H1 (cell line): ENCODE measurements around the gene ACADM. TPM values are rescaled to one million over a fixed set of nuclear protein-coding genes. Genes with fewer than 3 reads are reported as not detected.
A peak's percentile ranks its signal among the peaks of the same experiment; 100 is the strongest.

Source experiments
- ASH2L ChIP-seq: fragments of 200-600, 300-600 bp; sonication (generic); IDR thresholded peaks from one replicate; pipeline ENCODE4 v1.7.1; 2017; ENCODE audit warnings: low read length
- BRCA1 ChIP-seq: IDR thresholded peaks from 2 replicates; pipeline ENCODE4 v1.6.1; 2012; ENCODE audit warnings: low read depth, low read length, improper control_type of control experiment
- CBX8 ChIP-seq: fragments of 300-800, 300-1000 bp; sonication (generic); IDR thresholded peaks from 2 replicates; pipeline ENCODE4 v1.7.1; 2016; ENCODE audit warnings: low read depth, low read length, borderline replicate concordance
- CEBPB ChIP-seq: IDR thresholded peaks from 2 replicates; pipeline ENCODE4 v1.6.1; 2012; ENCODE audit warnings: low read depth, low read length
- CHD2 ChIP-seq: IDR thresholded peaks from 2 replicates; pipeline ENCODE4 v1.6.1; 2012; ENCODE audit warnings: low read length, improper control_type of control experiment
- CREB1 ChIP-seq: IDR thresholded peaks from 2 replicates; pipeline ENCODE4 v1.6.1; 2012; ENCODE audit warnings: inconsistent platforms
- HDAC2 ChIP-seq, 2 experiments: fragments of 300-600 bp in 1 of 2; sonication (generic) in 1 of 2; IDR thresholded peaks; 2 replicates each; pipeline ENCODE4 v1.6.1; 2011 to 2012; ENCODE audit warnings: low read depth in 2 of 2, low read length in 2 of 2, mild to moderate bottlenecking in 2 of 2, moderate library complexity in 2 of 2, borderline replicate concordance in 1 of 2, inconsistent platforms in 1 of 2
- KDM4A ChIP-seq: IDR thresholded peaks from one replicate; pipeline ENCODE4 v1.7.1; 2012; ENCODE audit warnings: low read depth, mild to moderate bottlenecking, moderate library complexity, low read length, inconsistent platforms; ENCODE audit not compliant: severe bottlenecking
- KDM5A ChIP-seq: fragments of 200-600 bp; IDR thresholded peaks from 2 replicates; pipeline ENCODE4 v1.7.1; 2012; ENCODE audit warnings: mild to moderate bottlenecking, low read length, inconsistent platforms, mixed read lengths
- MAFK ChIP-seq: IDR thresholded peaks from 2 replicates; pipeline ENCODE4 v1.6.1; 2012; ENCODE audit warnings: low read depth, mild to moderate bottlenecking, improper control_type of control experiment, low read length
- PHF8 ChIP-seq: fragments of 200-600 bp; sonication (generic); conservative IDR thresholded peaks from 2 replicates; pipeline ENCODE4 v1.7.1; 2012; ENCODE audit warnings: low read depth, mild to moderate bottlenecking, inconsistent platforms, low read length, moderate library complexity
- POU5F1 ChIP-seq: IDR thresholded peaks from 2 replicates; pipeline ENCODE4 v1.6.1; 2011; ENCODE audit warnings: low read depth, mild to moderate bottlenecking, low read length, moderate library complexity
- RAD21 ChIP-seq, 2 experiments: IDR thresholded peaks in 1 of 2; conservative IDR thresholded peaks in 1 of 2; 2 replicates each; pipeline ENCODE4 v1.6.1; 2011; ENCODE audit warnings: low read depth in 2 of 2, low read length in 2 of 2, improper control_type of control experiment in 1 of 2, inconsistent platforms in 1 of 2, mild to moderate bottlenecking in 1 of 2, moderate library complexity in 1 of 2
- SAP30 ChIP-seq: fragments of 300-600 bp; sonication (generic); IDR thresholded peaks from 2 replicates; pipeline ENCODE4 v1.7.1; 2012; ENCODE audit warnings: low read length, moderate library complexity, mild to moderate bottlenecking, inconsistent platforms; ENCODE audit not compliant: insufficient read depth, insufficient replicate concordance
- SIRT6 ChIP-seq: IDR thresholded peaks from one replicate; pipeline ENCODE4 v1.7.1; 2012; ENCODE audit warnings: low read length, inconsistent platforms
- SP2 ChIP-seq: IDR thresholded peaks from 2 replicates; pipeline ENCODE4 v1.6.1; 2012; ENCODE audit warnings: mild to moderate bottlenecking, low read length, inconsistent platforms
- SRF ChIP-seq: IDR thresholded peaks from 2 replicates; pipeline ENCODE4 v1.6.1; 2011; ENCODE audit warnings: mild to moderate bottlenecking, low read depth, low read length, moderate library complexity
- TEAD4 ChIP-seq: IDR thresholded peaks from 2 replicates; pipeline ENCODE4 v1.6.1; 2012; ENCODE audit warnings: low read depth, low read length, inconsistent platforms, mixed read lengths
- polyA plus RNA-seq, 7 experiments: library from polyadenylated mRNA; depleted of rRNA in 3 of 7; stranded (reverse) in 5 of 7; unstranded in 2 of 7; fragments of >200 nt in 5 of 7; fragments of 200-250 nt in 2 of 7; gene quantifications; 1 replicate in 5 of 7; 2 replicates in 1 of 7; 4 replicates in 1 of 7; pipeline versions ENCODE4 v1.2.1 to v1.2.3, GENCODE V29; 2011 to 2013; ENCODE audit warnings: missing spikeins in 2 of 7, mixed read lengths in 2 of 7
- total RNA-seq: library from RNA; stranded (reverse); fragmentation: NEBNext Ultra II Directional; extraction: Animal tissue kit (Norgen Biotek cat#: 25700); gene quantifications from 2 replicates; pipeline ENCODE4 v1.2.1, GENCODE V29; 2021
- TF ChIP-seq, protein P1 (sequence below): IDR thresholded peaks from 2 replicates; pipeline ENCODE4 v1.6.1; 2012; ENCODE audit warnings: inconsistent platforms
- TF ChIP-seq, protein P2 (sequence below), 3 experiments: IDR thresholded peaks; 1 replicate in 2 of 3; 2 replicates in 1 of 3; pipeline versions ENCODE4 v1.5.1 to v1.6.1; 2011; ENCODE audit warnings: low read length in 3 of 3, mild to moderate bottlenecking in 3 of 3, inconsistent platforms in 2 of 3, low read depth in 1 of 3, moderate library complexity in 1 of 3; ENCODE audit not compliant: insufficient read depth in 1 of 3; ENCODE audit errors: control extremely low read depth in 1 of 3

ACADM gene
- total and polyA plus RNA-seq, 2 of the 8 experiments (the other 6 are each of a cell fraction or from before 2014, with no cell fraction given) = 14.3 to 40.0 TPM

DNA sequence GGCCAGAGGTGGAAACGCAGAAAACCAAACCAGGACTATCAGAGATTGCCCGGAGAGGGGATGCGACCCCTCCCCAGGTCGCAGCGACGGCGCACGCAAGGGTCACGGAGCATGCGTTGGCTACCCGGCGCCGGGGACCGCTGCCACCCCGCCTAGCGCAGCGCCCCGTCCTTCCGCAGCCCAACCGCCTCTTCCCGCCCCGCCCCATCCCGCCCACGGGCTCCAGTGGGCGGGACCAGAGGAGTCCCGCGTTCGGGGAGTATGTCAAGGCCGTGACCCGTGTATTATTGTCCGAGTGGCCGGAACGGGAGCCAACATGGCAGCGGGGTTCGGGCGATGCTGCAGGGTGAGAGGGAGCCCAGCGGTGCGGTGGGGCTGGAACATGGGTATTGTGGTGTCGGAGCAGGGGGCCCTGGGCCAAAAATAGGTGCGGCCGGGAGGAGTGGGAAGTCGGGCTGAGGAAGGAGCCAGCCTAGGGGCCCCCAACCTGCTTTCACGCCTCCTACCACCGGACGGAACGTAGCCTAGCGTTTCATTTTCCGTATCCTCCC is at the start of gene ACADM (continued):
- TF ChIP-seq, protein P1, sequence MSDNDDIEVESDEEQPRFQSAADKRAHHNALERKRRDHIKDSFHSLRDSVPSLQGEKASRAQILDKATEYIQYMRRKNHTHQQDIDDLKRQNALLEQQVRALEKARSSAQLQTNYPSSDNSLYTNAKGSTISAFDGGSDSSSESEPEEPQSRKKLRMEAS = peak; percentile 51; the same call in 1 of the 2 replicates
- peak; percentile 92 for TF ChIP-seq ASH2L
- TF ChIP-seq, protein P2, sequence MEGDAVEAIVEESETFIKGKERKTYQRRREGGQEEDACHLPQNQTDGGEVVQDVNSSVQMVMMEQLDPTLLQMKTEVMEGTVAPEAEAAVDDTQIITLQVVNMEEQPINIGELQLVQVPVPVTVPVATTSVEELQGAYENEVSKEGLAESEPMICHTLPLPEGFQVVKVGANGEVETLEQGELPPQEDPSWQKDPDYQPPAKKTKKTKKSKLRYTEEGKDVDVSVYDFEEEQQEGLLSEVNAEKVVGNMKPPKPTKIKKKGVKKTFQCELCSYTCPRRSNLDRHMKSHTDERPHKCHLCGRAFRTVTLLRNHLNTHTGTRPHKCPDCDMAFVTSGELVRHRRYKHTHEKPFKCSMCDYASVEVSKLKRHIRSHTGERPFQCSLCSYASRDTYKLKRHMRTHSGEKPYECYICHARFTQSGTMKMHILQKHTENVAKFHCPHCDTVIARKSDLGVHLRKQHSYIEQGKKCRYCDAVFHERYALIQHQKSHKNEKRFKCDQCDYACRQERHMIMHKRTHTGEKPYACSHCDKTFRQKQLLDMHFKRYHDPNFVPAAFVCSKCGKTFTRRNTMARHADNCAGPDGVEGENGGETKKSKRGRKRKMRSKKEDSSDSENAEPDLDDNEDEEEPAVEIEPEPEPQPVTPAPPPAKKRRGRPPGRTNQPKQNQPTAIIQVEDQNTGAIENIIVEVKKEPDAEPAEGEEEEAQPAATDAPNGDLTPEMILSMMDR (IDR thresholded peaks at IDR 0.05; ENCODE audit: control extremely low read depth in 1 of 3, insufficient read depth in 1 of 3, low read depth in 1 of 3, low read length in 3 of 3) = no peak
- TF ChIP-seq CBX8 = no peak
- TF ChIP-seq SP2 = no peak
- no peak for TF ChIP-seq CEBPB
- TF ChIP-seq CREB1 = no peak; the same call in 1 of the 2 replicates
- no peak for TF ChIP-seq POU5F1
- no peak for TF ChIP-seq SIRT6
- TF ChIP-seq BRCA1 = no peak
- no peak for TF ChIP-seq KDM5A
- no peak for TF ChIP-seq TEAD4
- no peak for TF ChIP-seq RAD21 (IDR thresholded peaks at IDR 0.05 in 1 of 2, conservative IDR thresholded peaks at IDR 0.05 in 1 of 2; ENCODE audit: low read depth in 2 of 2, low read length in 2 of 2)
- TF ChIP-seq HDAC2 (IDR thresholded peaks at IDR 0.05; ENCODE audit: borderline replicate concordance in 1 of 2, low read depth in 2 of 2, low read length in 2 of 2) = peak; percentile 84 to 91; a peak in 3 of 4 replicates
- TF ChIP-seq MAFK = no peak
- TF ChIP-seq KDM4A = peak; percentile 77
- TF ChIP-seq SAP30 = no peak
- TF ChIP-seq CHD2 = no peak
- TF ChIP-seq PHF8 = peak; percentile 89
- no peak for TF ChIP-seq SRF
